Measurements from ENCODE around the gene ATE1. TPM values are rescaled to one million over a fixed set of nuclear protein-coding genes. Genes with fewer than 3 reads are reported as not detected.

The ATE1 gene
- total and polyA plus RNA-seq, 2 donors (not counting 3 experiments of a cell fraction or from before 2014, with no cell fraction given), result 8.7 to 27.1 TPM

- Histone ChIP-seq H4K20me1 (replicated peaks; ENCODE audit: control insufficient read depth, extremely low read depth, insufficient read depth, low read length) (no peaks in the 10 kb centered on the region), H3K4me2 (ENCODE audit: insufficient read depth, low read length) (peak overlapping the region; percentile 87), H2AFZ (ENCODE audit: low read depth, low read length) (no peak overlapping the region), H3K4me3 (replicated peaks in 1 of 3; ENCODE audit: insufficient read depth in 1 of 3, low read depth in 1 of 3, low read length in 3 of 3) (peak overlapping the region in 1 of 3 experiments; percentile 40), H3K27me3 (ENCODE audit: control insufficient read depth in 2 of 2, insufficient read depth in 2 of 2, low read length in 2 of 2) (no peaks in the 10 kb centered on the region), H3K27ac (ENCODE audit: insufficient read depth, low read depth, low read length) (peak overlapping the region; percentile 90), H3K36me3 (ENCODE audit: control insufficient read depth in 2 of 2, extremely low read depth in 1 of 2, insufficient read depth in 2 of 2, low read length in 2 of 2) (no peaks in the 10 kb centered on the region), H3K9me1 (replicated peaks; ENCODE audit: control insufficient read depth, extremely low read depth, insufficient read depth, low read length) (no peaks in the 10 kb centered on the region), H3K9ac (replicated peaks; ENCODE audit: extremely low read depth, insufficient read depth, low read length) (peak overlapping the region; percentile 87), H3K79me2 (ENCODE audit: control insufficient read depth, insufficient read depth, low read length) (no peaks in the 10 kb centered on the region), H3K4me1 (ENCODE audit: control insufficient read depth, extremely low read depth, insufficient read depth, low read length) (peaks cover 17% of the 10 kb centered on the region), H3K9me3 (replicated peaks; ENCODE audit: control insufficient read depth, insufficient read depth, low read length) (no peaks in the 10 kb centered on the region)
- FAIRE-seq, result peak; percentile 82
- ChIA-PET CTCF (interaction anchor here (0.6 to 1.3 kb wide), 5 partner anchors 13 to 38 kb away, joined by 3 to 6 read pairs (median 4); no protein-coding TSS in a partner anchor), POLR2A (interaction anchor here (0.6 kb wide), 1 partner anchor 51 kb away, joined by 3 read pairs; no protein-coding TSS in a partner anchor)
- dilution Hi-C loops (cut with MboI; ENCODE audit: extremely low pct_ligation_motif_present, low sequenced_read_pairs) (no loop called here), intact Hi-C loops (cut with micrococcal nuclease) (loop anchor here (1.0 to 10.0 kb wide), 3 partner anchors 17 to 361 kb away; no protein-coding TSS in a partner anchor)
- peak; percentile 88 for DNase-seq (ENCODE audit: low read depth, low spot score)
- TSS peak; percentile 97 for BruUV-seq (replicated peaks)
- TF ChIP-seq MAX (IDR thresholded peaks at IDR 0.05; ENCODE audit: insufficient read depth, insufficient read length), result no peak
- no peak for TF ChIP-seq MYC (IDR thresholded peaks at IDR 0.05; ENCODE audit: low read depth, low read length)
- no peak for TF ChIP-seq POLR2A (IDR thresholded peaks at IDR 0.05; ENCODE audit: low read depth, low read length)
- no peak for TF ChIP-seq EZH2 (IDR thresholded peaks at IDR 0.05; ENCODE audit: borderline replicate concordance, low read depth, low read length, severe bottlenecking)
- TF ChIP-seq POLR2AphosphoS5 (IDR thresholded peaks at IDR 0.05; ENCODE audit: insufficient read depth, low read depth, low read length), result peak; percentile 43
- peak; percentile 95 for TF ChIP-seq JUN (IDR thresholded peaks at IDR 0.05; ENCODE audit: borderline replicate concordance, insufficient read depth, insufficient read length, low read depth)
- TF ChIP-seq FOS (IDR thresholded peaks at IDR 0.05; ENCODE audit: borderline replicate concordance, insufficient read depth, low read length), result peak; percentile 95
- peak; percentile 22 to 29 for TF ChIP-seq CTCF (IDR thresholded peaks at IDR 0.05; ENCODE audit: extremely low read depth in 1 of 2, insufficient read depth in 1 of 2, low read depth in 1 of 2, low read length in 2 of 2)
- TF ChIP-seq GATA2 (IDR thresholded peaks at IDR 0.05; ENCODE audit: insufficient read depth, insufficient read length, low read depth, low read length), result no peak
These were observed 173.9 kb downstream of the ATE1 start for GRCh38 chr10:121753726-121754476.
